SK-N-SH treated with all-trans-retinoic acid at 6 μM for 48 hours (cell line): Measurements from ENCODE around the gene BUD23.
A peak's percentile ranks its signal among the peaks of the same experiment; 100 is the strongest.
"Not testable (repeated sequence)": the region's sequence is repeated elsewhere in the genome, so short reads cannot be mapped to it uniquely, and the experiment has no call there.

Source experiments
- ATAC-seq: fragments of 200-7000 bp; cut with Tn5 transposase; 3 replicates; pipeline ENCODE4 v1.9.1; 2020; ENCODE audit warnings: mild to moderate bottlenecking, moderate library complexity
- ARNTL ChIP-seq: fragments of 450-650 bp; formaldehyde crosslinking; IDR thresholded peaks from 2 replicates; pipeline ENCODE4 v1.5.0; 2020; ENCODE audit warnings: low read depth, mild to moderate bottlenecking, moderate library complexity, borderline replicate concordance
- BACH2 ChIP-seq: fragments of 250-450 bp; sonication (Bioruptor Pico); IDR thresholded peaks from 2 replicates; pipeline ENCODE4 v1.9.0; 2021; ENCODE audit warnings: mild to moderate bottlenecking, borderline replicate concordance
- CREB5 ChIP-seq: fragments of 250-450 bp; sonication (Bioruptor Pico); IDR thresholded peaks from 2 replicates; pipeline ENCODE4 v1.5.1; 2020; ENCODE audit warnings: low read depth, mild to moderate bottlenecking, moderate library complexity
- CSRNP3 ChIP-seq: fragments of 250-450 bp; sonication (Bioruptor Pico); IDR thresholded peaks from 2 replicates; pipeline ENCODE4 v1.5.1; 2021; ENCODE audit warnings: mild to moderate bottlenecking, moderate library complexity
- GLIS3 ChIP-seq: fragments of 250-450 bp; sonication (Bioruptor Pico); IDR thresholded peaks from 2 replicates; pipeline ENCODE4 v1.5.0; 2020; ENCODE audit warnings: mild to moderate bottlenecking, moderate library complexity
- OSR1 ChIP-seq: fragments of 250-450 bp; sonication (Bioruptor Pico); IDR thresholded peaks from 2 replicates; pipeline ENCODE4 v1.8.0; 2022; ENCODE audit warnings: moderate library complexity, mild to moderate bottlenecking, inconsistent platforms
- PATZ1 ChIP-seq: fragments of 250-450 bp; sonication (Bioruptor Pico); IDR thresholded peaks from 2 replicates; pipeline ENCODE4 v1.8.0; 2020; ENCODE audit warnings: mild to moderate bottlenecking, moderate library complexity, borderline replicate concordance
- POU6F1 ChIP-seq: fragments of 250-450 bp; sonication (Bioruptor Pico); IDR thresholded peaks from 2 replicates; pipeline ENCODE4 v1.8.0; 2021; ENCODE audit warnings: low read depth, mild to moderate bottlenecking, moderate library complexity, borderline replicate concordance
- SNAI2 ChIP-seq: fragments of 250-450 bp; sonication (Bioruptor Pico); IDR thresholded peaks from 2 replicates; pipeline ENCODE4 v1.5.0; 2020; ENCODE audit warnings: mild to moderate bottlenecking, moderate library complexity
- TCF4 ChIP-seq: fragments of 250-450 bp; sonication (Bioruptor Pico); IDR thresholded peaks from 2 replicates; pipeline ENCODE4 v1.8.0; 2021; ENCODE audit warnings: mild to moderate bottlenecking, moderate library complexity, borderline replicate concordance
- TOX ChIP-seq: fragments of 250-450 bp; sonication (Bioruptor Pico); IDR thresholded peaks from 2 replicates; pipeline ENCODE4 v1.8.0; 2021; ENCODE audit warnings: mild to moderate bottlenecking, moderate library complexity, borderline replicate concordance
- TSHZ2 ChIP-seq: fragments of 250-450 bp; sonication (Bioruptor Pico); IDR thresholded peaks from 2 replicates; pipeline ENCODE4 v1.5.0; 2020; ENCODE audit warnings: mild to moderate bottlenecking, moderate library complexity
- ZC3H10 ChIP-seq: fragments of 250-450 bp; sonication (Bioruptor Pico); IDR thresholded peaks from 2 replicates; pipeline ENCODE4 v1.5.1; 2021; ENCODE audit warnings: mild to moderate bottlenecking, moderate library complexity
- ZFP3 ChIP-seq: fragments of 250-450 bp; sonication (Bioruptor Pico); IDR thresholded peaks from 2 replicates; pipeline ENCODE4 v1.5.0; 2020; ENCODE audit warnings: mild to moderate bottlenecking, moderate library complexity
- ZFP30 ChIP-seq: fragments of 450-650 bp; formaldehyde crosslinking; IDR thresholded peaks from 2 replicates; pipeline ENCODE4 v1.5.0; 2022; ENCODE audit warnings: mild to moderate bottlenecking, moderate library complexity
- ZNF565 ChIP-seq: fragments of 450-650 bp; formaldehyde crosslinking; conservative IDR thresholded peaks from 2 replicates; pipeline ENCODE4 v1.5.0; 2020; ENCODE audit warnings: low read depth, mild to moderate bottlenecking, moderate library complexity
- ZNF70 ChIP-seq: fragments of 450-650 bp; formaldehyde crosslinking; IDR thresholded peaks from 2 replicates; pipeline ENCODE4 v1.5.0; 2020; ENCODE audit warnings: mild to moderate bottlenecking, moderate library complexity
- ZNF8 ChIP-seq: fragments of 450-650 bp; formaldehyde crosslinking; IDR thresholded peaks from 2 replicates; pipeline ENCODE4 v1.5.0; 2020; ENCODE audit warnings: mild to moderate bottlenecking, moderate library complexity

BUD23 gene

GRCh38 chr7:73659983-73660382, 23.4 kb upstream of the BUD23 start:
- TF ChIP-seq ZNF565 (CRISPR knock-in tag) (no peak), TSHZ2 (CRISPR knock-in tag) (no peak), BACH2 (CRISPR knock-in tag) (no peak), GLIS3 (CRISPR knock-in tag) (no peak), SNAI2 (CRISPR knock-in tag) (no peak), ZNF8 (no peak), ZFP30 (CRISPR knock-in tag) (no peak)
- TF ChIP-seq, all 23 proteins: peak for 0
- no peak for ATAC-seq

GRCh38 chr7:73660594-73660993, 22.8 kb upstream of the BUD23 start:
- ATAC-seq, result not testable (repeated sequence)

GRCh38 chr7:73663033-73663432, 20.4 kb upstream of the BUD23 start:
- ATAC-seq, result no peak
- no peak for TF ChIP-seq TSHZ2 (CRISPR knock-in tag)
- TF ChIP-seq ARNTL, result no peak
- no peak for TF ChIP-seq ZFP3 (CRISPR knock-in tag)
- no peak for TF ChIP-seq TCF4
- TF ChIP-seq GLIS3 (CRISPR knock-in tag), result no peak

GRCh38 chr7:73667344-73668102, 15.9 kb upstream of the BUD23 start, which contains the start of gene VPS37D:
TSS of gene VPS37D (plus strand) at chr7:73667831. CDS start at chr7:73667959, 128 bp downstream.
- peak; percentile 91 for ATAC-seq

More at GRCh38 chr7:73667344-73668102, 15.9 kb upstream of the BUD23 start, which contains the start of gene VPS37D:
- TF ChIP-seq CREB5 (CRISPR knock-in tag) (0 out of 2 replicates have a peak, but pooled peaks have one; percentile 60), ZNF565 (CRISPR knock-in tag) (no peak), ZFP3 (CRISPR knock-in tag) (peak; percentile 95), ZNF70 (CRISPR knock-in tag) (0 out of 2 replicates have a peak, but pooled peaks have one; percentile 23), BACH2 (CRISPR knock-in tag) (no peak), OSR1 (CRISPR knock-in tag) (no peak), ZC3H10 (CRISPR knock-in tag) (no peak), SNAI2 (CRISPR knock-in tag) (no peak), ZNF8 (no peak), ZFP30 (CRISPR knock-in tag) (no peak), TCF4 (no peak), PATZ1 (CRISPR knock-in tag) (peak; percentile 76; the same call in 1 of the 2 replicates), POU6F1 (peak; percentile 92), TOX (CRISPR knock-in tag) (no peak), CSRNP3 (CRISPR knock-in tag) (no peak), TSHZ2 (CRISPR knock-in tag) (peak; percentile 29; the same call in 1 of the 2 replicates)
- TF ChIP-seq, all 23 proteins: peak for 6
